ENCODE data around the gene MTCL1. TPM values are rescaled to one million over a fixed set of nuclear protein-coding genes. Genes with fewer than 3 reads are reported as not detected.

The MTCL1 gene
- total and polyA plus RNA-seq, 9 donors, result 2.2 to 9.6 (median 6.5) TPM

DNA sequence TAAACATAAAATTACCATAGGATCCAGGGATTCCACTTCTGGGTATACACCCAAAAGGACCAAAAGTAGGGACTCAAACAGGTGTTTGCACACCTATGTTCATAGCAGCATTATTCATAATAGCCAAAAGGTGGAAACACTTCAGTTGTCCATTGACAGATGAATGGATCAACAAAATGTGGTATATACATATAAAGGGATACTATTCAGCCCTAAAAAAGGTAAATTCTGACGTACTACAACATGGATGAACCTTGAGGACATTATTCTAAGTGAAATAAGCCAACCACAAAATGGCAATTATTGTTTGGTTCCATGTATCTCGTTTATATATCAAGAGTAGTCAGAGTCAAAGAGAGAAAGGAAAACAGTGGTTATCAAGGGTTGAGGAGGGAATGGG is 128.1 kb downstream of the MTCL1 start:
- no peak overlapping the region for H3K4me3 ChIP-seq
- H3K36me3 ChIP-seq, result no peaks in the 10 kb centered on the region
- no peaks in the 10 kb centered on the region for H3K4me1 ChIP-seq (ENCODE audit: insufficient read depth)
- no peaks in the 10 kb centered on the region for H3K9me3 ChIP-seq
- DNase-seq, result no peak
- TF ChIP-seq EP300 (IDR thresholded peaks at IDR 0.05) (no peak), POLR2A (IDR thresholded peaks at IDR 0.05) (no peak)
- TF ChIP-seq, protein P1, sequence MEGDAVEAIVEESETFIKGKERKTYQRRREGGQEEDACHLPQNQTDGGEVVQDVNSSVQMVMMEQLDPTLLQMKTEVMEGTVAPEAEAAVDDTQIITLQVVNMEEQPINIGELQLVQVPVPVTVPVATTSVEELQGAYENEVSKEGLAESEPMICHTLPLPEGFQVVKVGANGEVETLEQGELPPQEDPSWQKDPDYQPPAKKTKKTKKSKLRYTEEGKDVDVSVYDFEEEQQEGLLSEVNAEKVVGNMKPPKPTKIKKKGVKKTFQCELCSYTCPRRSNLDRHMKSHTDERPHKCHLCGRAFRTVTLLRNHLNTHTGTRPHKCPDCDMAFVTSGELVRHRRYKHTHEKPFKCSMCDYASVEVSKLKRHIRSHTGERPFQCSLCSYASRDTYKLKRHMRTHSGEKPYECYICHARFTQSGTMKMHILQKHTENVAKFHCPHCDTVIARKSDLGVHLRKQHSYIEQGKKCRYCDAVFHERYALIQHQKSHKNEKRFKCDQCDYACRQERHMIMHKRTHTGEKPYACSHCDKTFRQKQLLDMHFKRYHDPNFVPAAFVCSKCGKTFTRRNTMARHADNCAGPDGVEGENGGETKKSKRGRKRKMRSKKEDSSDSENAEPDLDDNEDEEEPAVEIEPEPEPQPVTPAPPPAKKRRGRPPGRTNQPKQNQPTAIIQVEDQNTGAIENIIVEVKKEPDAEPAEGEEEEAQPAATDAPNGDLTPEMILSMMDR (IDR thresholded peaks at IDR 0.05), result no peak
- no peak overlapping the region for H3K27ac ChIP-seq
- 85 to 94% (median 89%) methylated on average over 2 of the region's 2 CpGs for WGBS, 3 donors
- no peaks in the 10 kb centered on the region for H3K27me3 ChIP-seq
- intact Hi-C loops (cut with DNase I), result no loop called here

DNA sequence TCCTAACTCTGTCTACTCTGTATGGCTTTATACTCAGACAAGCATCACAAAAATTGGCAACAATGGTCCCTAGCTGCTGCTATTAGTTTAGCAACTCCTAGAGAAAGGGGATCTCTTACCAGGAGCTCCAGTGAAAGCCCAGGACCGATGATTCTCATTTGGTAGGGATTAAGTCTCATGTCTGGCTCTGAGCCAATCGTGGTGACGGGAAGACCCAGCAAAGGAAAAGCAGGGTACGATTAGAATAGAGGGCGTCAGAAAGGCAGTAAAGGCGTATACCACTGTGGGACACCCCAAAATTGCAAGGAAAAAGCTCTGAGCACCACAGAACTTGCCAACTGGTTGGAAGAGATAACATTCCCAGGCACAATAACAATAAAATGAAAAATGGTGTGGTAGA is 129.5 kb downstream of the MTCL1 start:
- no peak overlapping the region for H3K27ac ChIP-seq

DNA sequence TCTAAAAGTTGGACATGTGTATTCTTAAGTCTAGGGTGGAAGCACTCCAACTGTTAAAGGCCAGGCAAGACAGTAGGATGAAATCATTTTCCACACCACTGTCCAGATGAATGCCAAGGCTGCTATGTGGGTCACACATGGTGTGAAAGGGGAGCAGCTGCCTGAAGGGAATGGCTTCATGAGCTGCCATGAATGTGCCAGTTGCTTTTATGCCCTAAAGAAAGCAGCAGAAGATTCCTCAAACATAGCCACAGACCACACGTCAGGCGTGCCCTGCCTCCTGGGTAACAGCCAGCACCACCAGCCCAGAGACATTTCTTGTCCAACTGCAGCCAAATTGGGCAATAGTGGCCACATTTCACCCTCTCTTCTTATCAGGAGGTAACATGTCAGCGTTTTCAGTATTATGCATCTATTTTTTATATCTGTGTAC is 130.2 kb downstream of the MTCL1 start:
- Histone ChIP-seq H3K27ac (no peak overlapping the region), H3K4me1 (ENCODE audit: insufficient read depth) (peaks cover 1% of the 10 kb centered on the region), H3K9me3 (no peaks in the 10 kb centered on the region), H3K4me3 (no peak overlapping the region), H3K27me3 (no peaks in the 10 kb centered on the region), H3K36me3 (no peaks in the 10 kb centered on the region)
- no peak for DNase-seq
- 53 to 77% (median 63%) methylated on average over 3 of the region's 3 CpGs for WGBS, 3 donors
- intact Hi-C loops (cut with DNase I), result no loop called here
- TF ChIP-seq EP300 (IDR thresholded peaks at IDR 0.05) (no peak), POLR2A (IDR thresholded peaks at IDR 0.05) (no peak)

More for the DNA sequence above, 129.5 kb downstream of the MTCL1 start:
- TF ChIP-seq POLR2A (IDR thresholded peaks at IDR 0.05) (no peak), EP300 (IDR thresholded peaks at IDR 0.05) (no peak)
- TF ChIP-seq, protein P1 (IDR thresholded peaks at IDR 0.05), result no peak
- Histone ChIP-seq H3K27me3 (no peaks in the 10 kb centered on the region), H3K9me3 (no peaks in the 10 kb centered on the region), H3K36me3 (no peaks in the 10 kb centered on the region), H3K4me1 (ENCODE audit: insufficient read depth) (peaks cover 1% of the 10 kb centered on the region), H3K4me3 (no peak overlapping the region)
- DNase-seq, result no peak
- intact Hi-C loops (cut with DNase I), result no loop called here
- WGBS, 3 donors, result 69 to 81% (median 76%) methylated on average over 6 of the region's 6 CpGs

DNA sequence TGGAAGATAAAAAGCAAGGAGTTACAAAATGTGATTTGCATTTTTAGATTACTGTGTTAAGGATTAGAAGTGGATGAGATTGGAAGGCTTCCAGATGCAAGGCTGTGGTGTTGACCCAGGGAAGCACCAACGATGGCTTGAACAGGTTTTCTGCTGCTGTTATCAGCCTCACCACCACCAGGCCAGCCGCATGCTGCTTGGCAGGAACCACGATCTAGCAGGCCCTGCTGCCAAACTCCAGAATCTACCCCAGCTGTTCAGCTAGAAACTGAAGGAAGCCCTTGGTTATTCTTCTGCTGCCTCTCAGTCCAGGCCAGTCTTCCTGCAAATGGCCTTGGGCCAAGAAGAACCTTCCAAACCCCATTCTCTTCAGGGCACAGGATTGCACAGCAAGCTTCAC is 133.9 kb downstream of the MTCL1 start:
- no peak overlapping the region for H3K27ac ChIP-seq
- H3K4me1 ChIP-seq (ENCODE audit: insufficient read depth), result peaks cover 1% of the 10 kb centered on the region
- TF ChIP-seq, protein P1 (IDR thresholded peaks at IDR 0.05), result no peak
- TF ChIP-seq POLR2A (IDR thresholded peaks at IDR 0.05), result no peak
- TF ChIP-seq EP300 (IDR thresholded peaks at IDR 0.05), result no peak
- no peaks in the 10 kb centered on the region for H3K36me3 ChIP-seq
- intact Hi-C loops (cut with DNase I), result no loop called here
- H3K9me3 ChIP-seq, result no peaks in the 10 kb centered on the region
- DNase-seq, result peak in 3 of 5 donors; percentile 21 to 43 (median 28)
- H3K27me3 ChIP-seq, result no peaks in the 10 kb centered on the region
- H3K4me3 ChIP-seq, result no peak overlapping the region
- WGBS, 3 donors, result 9 to 19% (median 13%) methylated on average over 3 of the region's 3 CpGs

DNA sequence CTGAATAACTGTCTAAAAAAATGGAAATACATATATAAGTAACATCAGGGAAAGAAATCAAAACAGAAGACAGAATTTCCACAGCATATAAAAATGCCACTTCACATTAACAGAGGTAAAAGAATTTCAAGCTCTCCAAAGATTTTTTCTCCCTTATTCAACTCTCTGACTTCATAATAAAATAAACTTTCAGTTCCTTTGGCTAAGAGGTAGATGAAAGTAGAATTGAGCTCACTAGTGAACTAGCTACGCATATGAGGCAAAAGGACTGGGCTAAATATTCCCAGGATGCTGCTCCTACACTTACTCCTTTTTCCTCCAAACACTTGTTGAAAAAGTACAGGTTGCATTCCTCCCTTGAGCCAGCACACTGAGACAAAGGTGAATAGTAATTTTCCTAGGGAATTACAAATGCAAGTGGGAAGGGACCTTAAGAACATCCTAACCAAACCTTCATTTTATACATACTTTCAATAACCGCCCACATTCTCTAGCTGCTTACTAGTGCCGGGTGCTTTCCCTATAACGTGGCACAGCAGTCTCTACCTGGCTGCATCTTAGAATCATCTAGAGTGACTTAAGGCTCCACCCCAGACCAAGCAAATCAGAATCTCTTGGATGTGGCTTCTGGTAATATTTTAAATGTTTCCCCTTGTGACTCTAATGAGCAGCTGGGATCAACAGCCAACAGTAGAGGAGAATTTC is 136.6 kb downstream of the MTCL1 start:
- intact Hi-C loops (cut with DNase I), result no loop called here
- Histone ChIP-seq H3K9me3 (no peaks in the 10 kb centered on the region), H3K4me3 (no peak overlapping the region), H3K27me3 (no peaks in the 10 kb centered on the region), H3K36me3 (no peaks in the 10 kb centered on the region), H3K4me1 (ENCODE audit: insufficient read depth) (peaks cover 1% of the 10 kb centered on the region), H3K27ac (no peak overlapping the region)
- TF ChIP-seq POLR2A (IDR thresholded peaks at IDR 0.05), result no peak
- TF ChIP-seq, protein P1 (IDR thresholded peaks at IDR 0.05), result no peak
- no peak for TF ChIP-seq EP300 (IDR thresholded peaks at IDR 0.05)
- WGBS, 3 donors, result 62 to 73% (median 63%) methylated on average over 4 of the region's 4 CpGs
- DNase-seq, result no peak

Measured in ovary (tissue), 9 donors.